Activated B cell treated with CpG ODN at 0.5 μM for 24 hours (primary cell): ENCODE measurements around the gene MLPH. TPM values are rescaled to one million over a fixed set of nuclear protein-coding genes. Genes with fewer than 3 reads are reported as not detected.

Source experiments
- ATAC-seq: fragments of 200-7000 bp; cut with Tn5 transposase; one replicate; pipeline ENCODE4 v1.10.0; 2021; ENCODE audit warnings: low read depth, mild to moderate bottlenecking, moderate library complexity
- CTCF ChIA-PET: fragments of 350-600 bp; sonication (Branson Sonifier 250); formaldehyde crosslinking; loops from one replicate; lab custom pipeline; 2021; ENCODE audit warnings: antibody characterized with exemption; lab: Charles Lee
- POLR2A ChIA-PET: fragments of 350-600 bp; sonication (Branson Sonifier 250); formaldehyde crosslinking; loops from one replicate; lab custom pipeline; 2021; ENCODE audit warnings: antibody characterized with exemption; lab: Charles Lee
- DNase-seq: peaks from one replicate; pipeline ENCODE4 v3.0.0; 2022
- H3K27ac Mint-ChIP-seq: one replicate; pipeline ENCODE4 v1.8.0; 2020; ENCODE audit warnings: mixed read lengths
- H3K27me3 Mint-ChIP-seq: one replicate; pipeline ENCODE4 v1.8.0; 2021; ENCODE audit warnings: mixed read lengths
- H3K36me3 Mint-ChIP-seq: one replicate; pipeline ENCODE4 v1.8.0; 2021; ENCODE audit warnings: low read depth, mixed read lengths
- H3K4me1 Mint-ChIP-seq: one replicate; pipeline ENCODE4 v1.8.0; 2021; ENCODE audit warnings: mixed read lengths
- H3K4me3 Mint-ChIP-seq: one replicate; pipeline ENCODE4 v1.8.0; 2020; ENCODE audit warnings: mild to moderate bottlenecking, mixed read lengths
- H3K9me3 Mint-ChIP-seq: one replicate; pipeline ENCODE4 v1.8.0; 2020; ENCODE audit warnings: mixed read lengths
- CTCF ChIP-seq: fragments of 200-600 bp; IDR thresholded peaks from one replicate; pipeline ENCODE4 v1.8.0; 2022; ENCODE audit warnings: antibody characterized with exemption, mild to moderate bottlenecking
- intact Hi-C: fragments of 100-400 bp; cut with micrococcal nuclease; formaldehyde crosslinking; loops from one replicate; pipeline ENCODE4 v1.15.1; 2024
- total RNA-seq: library from RNA; stranded (reverse); gene quantifications from 2 replicates; pipeline ENCODE4 v1.2.3, GENCODE V29; 2022

Gene MLPH
- total RNA-seq, 1 donor from 2014 or later: not detected

- no peak for ATAC-seq
- no peak overlapping the region for H3K27ac Mint-ChIP-seq
- H3K9me3 Mint-ChIP-seq: peaks cover 2% of the 10 kb centered on the region
- H3K36me3 Mint-ChIP-seq: no peaks in the 10 kb centered on the region
- ChIA-PET POLR2A (interaction anchor here (1.1 kb wide), 1 partner anchor 28 kb away, joined by 3 read pairs; no protein-coding TSS in a partner anchor), CTCF (interaction anchor here (5.6 kb wide), 1 partner anchor 61 kb away, joined by 119 read pairs; no protein-coding TSS in a partner anchor)
- TF ChIP-seq CTCF: no peak
- H3K27me3 Mint-ChIP-seq: peaks cover 17% of the 10 kb centered on the region
- intact Hi-C loops: loop anchor here (2.0 kb wide), 1 partner anchor 171 kb away; no protein-coding TSS in a partner anchor
- no peak overlapping the region for H3K4me3 Mint-ChIP-seq
- H3K4me1 Mint-ChIP-seq: no peaks in the 10 kb centered on the region
- DNase-seq: no peak
These were observed 86.8 kb downstream of the MLPH start for GRCh38 chr2:237573721-237574415.

- no peaks in the 10 kb centered on the region for H3K36me3 Mint-ChIP-seq
- peaks cover 15% of the 10 kb centered on the region for H3K27me3 Mint-ChIP-seq
- DNase-seq (no peak), ATAC-seq (no peak)
- intact Hi-C loops: no loop called here
- TF ChIP-seq CTCF: no peak
- ChIA-PET CTCF (interaction anchor here (5.6 kb wide), 1 partner anchor 62 kb away, joined by 119 read pairs; no protein-coding TSS in a partner anchor), POLR2A (no interaction called here)
- H3K4me1 Mint-ChIP-seq: no peaks in the 10 kb centered on the region
- H3K9me3 Mint-ChIP-seq: no peaks in the 10 kb centered on the region
- no peak overlapping the region for H3K4me3 Mint-ChIP-seq
- no peak overlapping the region for H3K27ac Mint-ChIP-seq
These were observed 87.4 kb downstream of the MLPH start for GRCh38 chr2:237574467-237574866.

- ATAC-seq: no peak
- Mint-ChIP-seq H3K4me1 (no peaks in the 10 kb centered on the region), H3K27ac (no peak overlapping the region), H3K36me3 (no peaks in the 10 kb centered on the region), H3K9me3 (no peaks in the 10 kb centered on the region), H3K4me3 (no peak overlapping the region), H3K27me3 (peaks cover 15% of the 10 kb centered on the region)
- ChIA-PET POLR2A (no interaction called here), CTCF (interaction anchor here (5.6 kb wide), 1 partner anchor 63 kb away, joined by 119 read pairs; no protein-coding TSS in a partner anchor)
- no peak for DNase-seq
- intact Hi-C loops: no loop called here
- TF ChIP-seq CTCF: no peak
These were observed 88.1 kb downstream of the MLPH start for GRCh38 chr2:237574894-237575868.

- Mint-ChIP-seq H3K27me3 (peaks cover 15% of the 10 kb centered on the region), H3K4me1 (no peaks in the 10 kb centered on the region), H3K27ac (no peak overlapping the region), H3K36me3 (no peaks in the 10 kb centered on the region), H3K4me3 (no peak overlapping the region), H3K9me3 (no peaks in the 10 kb centered on the region)
- ChIA-PET CTCF (interaction anchor here (0.7 kb wide), 1 partner anchor 64 kb away, joined by 4 read pairs; no protein-coding TSS in a partner anchor), POLR2A (interaction anchor here (0.5 kb wide), 1 partner anchor 16 kb away, joined by 4 read pairs; no protein-coding TSS in a partner anchor)
- DNase-seq: no peak
- no peak for ATAC-seq
- TF ChIP-seq CTCF: no peak
- intact Hi-C loops: no loop called here
These were observed 89.1 kb downstream of the MLPH start for GRCh38 chr2:237575869-237576862.
